Measurements from ENCODE around the gene MID1. TPM values are rescaled to one million over a fixed set of nuclear protein-coding genes. Genes with fewer than 3 reads are reported as not detected.

The MID1 gene
- total RNA-seq, 2 experiments from 2014 or later = 0.27 to 0.36 TPM

DNA sequence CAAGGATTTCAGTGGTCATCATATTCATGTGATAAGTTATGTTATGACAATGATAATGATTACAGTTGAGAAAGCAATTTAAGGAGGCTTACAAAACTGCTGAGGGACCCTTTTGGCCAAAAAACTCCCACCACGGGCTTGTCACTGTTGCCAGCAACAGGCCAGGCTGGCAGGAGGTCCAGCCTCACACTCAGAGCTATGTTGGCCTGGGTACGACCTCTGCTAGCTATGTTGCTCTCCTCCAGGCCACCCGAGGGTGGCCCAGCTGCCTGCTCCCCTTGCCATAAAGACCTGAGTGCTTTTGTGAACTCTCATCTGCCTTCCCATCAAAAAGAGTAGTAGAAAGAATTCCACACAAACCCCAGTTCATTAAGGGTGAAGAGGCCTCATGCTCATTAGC lies 52.0 kb downstream of the MID1 start:
- Mint-ChIP-seq H3K27ac (no peak overlapping the region), H3K4me1 (ENCODE audit: low read depth) (no peaks in the 10 kb centered on the region), H3K27me3 (no peaks in the 10 kb centered on the region), H3K4me3 (no peak overlapping the region), H3K9me3 (no peaks in the 10 kb centered on the region), H3K36me3 (no peaks in the 10 kb centered on the region)
- DNase-seq = no peak
- ChIA-PET POLR2A (no interaction called here), CTCF (no interaction called here)
- intact Hi-C loops (cut with micrococcal nuclease) = no loop called here

DNA sequence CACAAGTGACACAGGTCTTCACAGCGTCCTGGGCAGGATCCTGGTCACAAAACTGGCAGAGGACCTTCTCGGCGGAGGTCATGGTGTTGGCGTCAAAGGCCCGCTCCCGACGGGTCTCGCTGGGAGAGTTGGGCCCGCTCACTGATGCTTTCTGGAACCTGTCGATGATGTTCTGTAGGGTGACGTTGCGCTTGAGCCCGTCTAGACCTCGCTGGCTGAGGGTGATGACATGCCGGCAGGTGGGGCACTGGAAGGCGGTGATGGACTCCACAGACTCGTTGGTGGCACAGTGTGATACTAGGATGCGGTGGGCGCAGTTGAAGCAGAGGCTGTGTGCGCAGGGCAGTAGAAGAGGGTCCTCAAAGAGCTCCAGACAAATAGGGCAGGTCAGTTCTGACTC lies 53.2 kb downstream of the MID1 start:
- Mint-ChIP-seq H3K27me3 (no peaks in the 10 kb centered on the region), H3K9me3 (no peaks in the 10 kb centered on the region), H3K4me1 (ENCODE audit: low read depth) (no peaks in the 10 kb centered on the region), H3K36me3 (no peaks in the 10 kb centered on the region), H3K27ac (no peak overlapping the region), H3K4me3 (no peak overlapping the region)
- no peak for DNase-seq
- intact Hi-C loops (cut with micrococcal nuclease) = no loop called here
- POLR2A ChIA-PET = no interaction called here
- CTCF ChIA-PET = no interaction called here

DNA sequence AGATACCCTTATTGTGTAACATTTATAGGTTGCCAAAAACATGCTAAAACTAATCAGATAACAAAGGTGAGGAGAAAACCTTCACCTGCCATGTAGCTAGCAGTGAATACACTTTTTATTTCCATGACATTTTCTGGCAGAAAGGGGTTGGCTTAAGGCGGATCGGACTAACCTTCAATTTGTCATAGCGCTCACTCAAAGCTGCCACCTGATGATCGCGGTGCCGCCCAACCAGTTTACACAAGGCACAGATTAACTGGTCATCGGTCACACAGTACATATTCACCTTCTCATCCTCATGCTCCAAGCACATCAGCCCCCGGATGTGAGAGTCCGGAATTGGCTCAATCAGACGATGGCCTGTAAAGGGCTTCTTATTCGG lies 53.7 kb downstream of the MID1 start:
- H3K27ac Mint-ChIP-seq = no peak overlapping the region
- peaks cover 3% of the 10 kb centered on the region for H3K9me3 Mint-ChIP-seq
- no peaks in the 10 kb centered on the region for H3K27me3 Mint-ChIP-seq
- ChIA-PET POLR2A (no interaction called here), CTCF (no interaction called here)
- no peaks in the 10 kb centered on the region for H3K36me3 Mint-ChIP-seq
- no peaks in the 10 kb centered on the region for H3K4me1 Mint-ChIP-seq (ENCODE audit: low read depth)
- DNase-seq = no peak
- intact Hi-C loops (cut with micrococcal nuclease) = no loop called here
- H3K4me3 Mint-ChIP-seq = no peak overlapping the region

DNA sequence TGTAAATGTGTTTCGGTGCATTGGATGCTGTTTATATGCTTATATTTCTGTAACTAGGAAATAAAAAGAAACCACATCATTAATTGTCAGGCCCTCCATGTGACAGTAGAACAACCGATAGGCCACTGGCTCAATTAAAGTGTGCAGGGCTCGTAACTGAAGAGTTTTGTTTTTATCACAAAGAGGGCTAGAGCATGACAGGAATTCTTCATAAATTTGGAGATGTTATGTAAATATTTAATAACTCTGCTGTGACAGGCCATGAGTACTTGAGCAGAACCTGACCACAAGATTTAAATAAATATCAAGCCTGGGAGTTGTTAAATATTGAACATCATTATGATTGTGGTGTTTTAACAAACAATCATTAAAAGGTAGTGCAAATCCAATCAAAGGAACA lies 55.9 kb downstream of the MID1 start:
- Mint-ChIP-seq H3K9me3 (peaks cover 3% of the 10 kb centered on the region), H3K4me3 (no peak overlapping the region), H3K27me3 (no peaks in the 10 kb centered on the region), H3K36me3 (no peaks in the 10 kb centered on the region), H3K4me1 (ENCODE audit: low read depth) (no peaks in the 10 kb centered on the region), H3K27ac (no peak overlapping the region)
- ChIA-PET CTCF (no interaction called here), POLR2A (no interaction called here)
- no peak for DNase-seq
- intact Hi-C loops (cut with micrococcal nuclease) = no loop called here

DNA sequence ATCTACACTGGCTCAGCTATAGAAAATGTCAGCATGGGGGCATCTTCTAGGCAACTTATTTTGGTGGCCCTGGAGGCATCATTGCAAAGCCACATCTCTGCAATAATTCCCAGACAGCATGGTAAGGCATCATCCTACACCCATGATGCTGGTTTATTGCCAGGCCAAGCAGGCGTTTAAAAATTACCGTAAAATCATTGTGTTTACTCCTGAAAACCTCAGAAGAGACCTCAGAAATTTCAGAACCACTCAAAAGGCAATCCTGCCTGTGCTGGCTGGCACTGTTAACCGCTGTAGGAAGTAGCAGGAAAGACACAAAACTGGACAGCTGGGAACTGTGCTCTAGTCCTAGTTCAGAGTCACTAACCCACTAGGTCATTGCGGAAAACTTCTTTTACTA lies 63.2 kb downstream of the MID1 start:
- no peak for DNase-seq
- Mint-ChIP-seq H3K9me3 (peaks cover 3% of the 10 kb centered on the region), H3K27me3 (no peaks in the 10 kb centered on the region), H3K4me1 (ENCODE audit: low read depth) (no peaks in the 10 kb centered on the region), H3K27ac (no peak overlapping the region), H3K36me3 (no peaks in the 10 kb centered on the region), H3K4me3 (no peak overlapping the region)
- ChIA-PET CTCF (no interaction called here), POLR2A (no interaction called here)
- intact Hi-C loops (cut with micrococcal nuclease) = no loop called here

DNA sequence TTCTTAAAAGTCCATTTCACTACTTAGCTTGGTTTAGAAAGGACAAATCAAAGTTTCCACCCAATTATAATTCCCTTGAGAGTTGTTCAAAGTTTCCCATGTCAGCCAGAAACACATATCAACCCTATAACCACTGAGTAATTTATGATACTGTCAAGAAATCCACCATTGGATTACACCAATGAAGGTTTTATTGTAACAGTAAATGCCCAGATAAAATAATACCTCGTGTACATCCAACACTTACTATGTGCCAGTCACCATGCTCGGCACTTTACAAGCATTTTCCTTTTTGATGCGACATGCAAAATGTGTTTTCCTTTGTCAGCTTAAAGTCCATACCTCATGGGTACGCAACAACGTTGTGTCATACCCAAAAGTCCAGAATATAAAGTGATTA lies 64.0 kb downstream of the MID1 start:
- POLR2A ChIA-PET = no interaction called here

DNA sequence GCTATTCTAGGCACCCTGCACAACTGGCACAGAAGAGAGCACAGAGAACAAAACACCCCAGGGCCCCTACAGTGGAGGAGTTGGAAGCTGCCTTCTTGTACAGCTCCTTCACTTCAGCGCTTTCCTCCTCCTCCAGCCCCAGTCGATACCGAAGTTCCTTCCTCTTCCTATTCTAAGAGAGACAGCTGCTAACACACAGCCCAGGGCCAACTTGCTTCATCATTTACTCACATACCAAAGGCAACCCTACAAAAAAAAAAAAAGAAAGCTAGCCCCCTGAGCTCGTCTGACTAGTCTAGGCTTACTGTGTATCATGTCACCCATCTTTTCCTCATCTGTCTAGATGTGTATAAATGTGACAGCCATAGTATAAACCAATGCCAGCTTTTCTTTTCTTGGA lies 64.5 kb downstream of the MID1 start:
- ChIA-PET CTCF (no interaction called here), POLR2A (no interaction called here)
- intact Hi-C loops (cut with micrococcal nuclease) = no loop called here
- Mint-ChIP-seq H3K36me3 (no peaks in the 10 kb centered on the region), H3K4me3 (no peak overlapping the region), H3K27me3 (no peaks in the 10 kb centered on the region), H3K9me3 (no peaks in the 10 kb centered on the region), H3K4me1 (ENCODE audit: low read depth) (no peaks in the 10 kb centered on the region), H3K27ac (no peak overlapping the region)
- no peak for DNase-seq

More for the DNA sequence above, 64.0 kb downstream of the MID1 start:
- no peak for DNase-seq
- intact Hi-C loops (cut with micrococcal nuclease) = no loop called here
- CTCF ChIA-PET = no interaction called here
- Mint-ChIP-seq H3K4me1 (ENCODE audit: low read depth) (no peaks in the 10 kb centered on the region), H3K4me3 (no peak overlapping the region), H3K27ac (no peak overlapping the region), H3K27me3 (no peaks in the 10 kb centered on the region), H3K9me3 (no peaks in the 10 kb centered on the region), H3K36me3 (no peaks in the 10 kb centered on the region)

DNA sequence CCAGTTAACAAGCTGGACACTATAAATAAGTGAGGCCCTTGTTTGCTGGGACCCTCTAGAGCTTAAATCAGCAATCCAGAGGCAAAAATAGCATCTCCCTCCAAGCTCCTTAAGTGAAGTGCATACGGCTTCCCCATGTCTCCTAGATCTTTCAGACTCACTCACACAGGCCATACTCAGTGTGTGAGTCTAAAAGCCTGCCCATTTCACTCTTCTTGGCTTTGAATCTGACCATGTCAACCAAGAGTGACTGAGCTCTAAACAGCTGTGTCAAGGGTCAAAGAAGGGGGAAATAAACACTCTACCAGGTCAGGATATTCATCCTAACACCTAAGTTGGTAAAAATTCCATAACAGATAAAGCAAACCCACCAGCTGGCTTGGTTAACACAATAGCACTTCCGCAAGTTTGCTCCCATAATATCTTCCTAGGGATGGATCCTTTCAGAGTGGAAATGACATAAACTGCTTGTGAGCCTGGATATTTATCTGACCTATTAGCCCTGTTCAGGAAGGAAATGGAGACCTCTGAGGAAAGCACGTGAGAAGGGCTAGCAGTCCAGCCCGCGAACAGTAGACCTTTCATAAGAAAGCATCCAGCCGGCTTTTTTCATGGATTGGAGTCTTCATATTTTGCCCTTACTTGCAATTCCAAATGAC lies 65.6 kb downstream of the MID1 start:
- ChIA-PET CTCF (no interaction called here), POLR2A (no interaction called here)
- no peak overlapping the region for H3K27ac Mint-ChIP-seq
- H3K27me3 Mint-ChIP-seq = no peaks in the 10 kb centered on the region
- no peak for DNase-seq
- H3K36me3 Mint-ChIP-seq = no peaks in the 10 kb centered on the region
- no peaks in the 10 kb centered on the region for H3K9me3 Mint-ChIP-seq
- H3K4me3 Mint-ChIP-seq = no peak overlapping the region
- intact Hi-C loops (cut with micrococcal nuclease) = no loop called here
- no peaks in the 10 kb centered on the region for H3K4me1 Mint-ChIP-seq (ENCODE audit: low read depth)

DNA sequence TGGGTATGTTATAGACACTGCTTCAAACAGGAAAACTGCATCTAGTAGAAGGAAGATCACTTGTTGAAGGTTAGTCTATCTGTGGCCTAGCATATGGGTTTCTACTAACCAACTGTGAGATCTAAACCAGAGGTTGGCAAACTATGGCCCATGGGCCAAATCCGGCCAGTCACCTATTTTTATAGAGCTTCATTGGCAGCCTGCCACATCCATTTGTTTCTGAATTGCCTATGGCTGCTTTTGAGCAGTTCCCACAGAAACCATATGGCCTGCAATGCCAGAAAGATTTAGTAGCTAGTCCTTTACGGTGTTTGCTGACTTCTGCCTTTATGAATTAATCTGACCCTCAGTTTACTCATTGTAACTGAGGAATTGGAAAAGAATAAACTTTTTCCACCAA lies 71.1 kb downstream of the MID1 start:
- Mint-ChIP-seq H3K9me3 (no peaks in the 10 kb centered on the region), H3K27me3 (no peaks in the 10 kb centered on the region), H3K36me3 (no peaks in the 10 kb centered on the region), H3K4me1 (ENCODE audit: low read depth) (no peaks in the 10 kb centered on the region), H3K27ac (no peak overlapping the region), H3K4me3 (no peak overlapping the region)
- ChIA-PET CTCF (no interaction called here), POLR2A (no interaction called here)
- intact Hi-C loops (cut with micrococcal nuclease) = no loop called here
- no peak for DNase-seq

DNA sequence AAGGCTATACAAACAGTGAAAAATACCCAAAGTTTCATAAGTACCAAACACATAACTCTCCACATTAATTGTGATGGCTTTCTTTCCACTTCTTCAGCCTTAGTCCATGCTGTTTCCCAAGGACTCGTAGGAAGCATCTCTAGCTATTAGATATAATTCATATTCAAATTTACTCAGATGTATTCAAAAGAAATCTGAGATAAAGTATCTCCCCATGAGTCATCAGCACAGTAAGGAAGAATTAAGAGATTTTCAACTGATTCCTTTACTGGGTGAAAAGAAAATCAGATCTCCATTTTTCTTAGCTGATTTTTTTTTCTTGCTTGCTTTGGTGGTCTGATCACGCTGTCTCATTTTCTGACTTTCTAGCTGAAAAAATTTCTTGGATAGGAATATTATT lies 71.7 kb downstream of the MID1 start:
- no peaks in the 10 kb centered on the region for H3K27me3 Mint-ChIP-seq
- H3K4me3 Mint-ChIP-seq = no peak overlapping the region
- H3K27ac Mint-ChIP-seq = no peak overlapping the region
- H3K4me1 Mint-ChIP-seq (ENCODE audit: low read depth) = no peaks in the 10 kb centered on the region
- intact Hi-C loops (cut with micrococcal nuclease) = no loop called here
- no peak for DNase-seq
- no peaks in the 10 kb centered on the region for H3K9me3 Mint-ChIP-seq
- ChIA-PET POLR2A (no interaction called here), CTCF (no interaction called here)
- no peaks in the 10 kb centered on the region for H3K36me3 Mint-ChIP-seq

DNA sequence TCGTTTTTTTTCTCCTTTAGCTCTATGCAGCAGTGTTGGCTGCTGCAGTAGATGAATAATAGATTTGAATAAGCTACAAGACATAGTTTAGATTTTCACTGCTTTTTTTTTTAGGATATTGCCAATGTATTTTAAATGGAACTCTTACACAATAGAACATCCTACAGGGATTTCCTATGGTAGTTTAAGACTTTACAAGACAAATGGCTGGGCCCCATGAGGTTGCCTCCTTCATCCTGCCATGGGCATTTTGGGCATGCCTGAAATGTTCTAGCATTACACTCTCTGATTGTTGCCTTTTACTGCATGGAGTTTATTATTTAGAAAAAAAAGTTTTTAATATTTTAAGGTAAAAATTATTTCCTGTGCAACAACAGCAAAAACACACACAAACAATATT lies 74.5 kb downstream of the MID1 start:
- H3K27ac Mint-ChIP-seq = no peak overlapping the region
- ChIA-PET CTCF (no interaction called here), POLR2A (no interaction called here)
- H3K4me3 Mint-ChIP-seq = no peak overlapping the region
- no peaks in the 10 kb centered on the region for H3K9me3 Mint-ChIP-seq
- DNase-seq = no peak
- H3K36me3 Mint-ChIP-seq = no peaks in the 10 kb centered on the region
- intact Hi-C loops (cut with micrococcal nuclease) = no loop called here
- H3K27me3 Mint-ChIP-seq = no peaks in the 10 kb centered on the region
- H3K4me1 Mint-ChIP-seq (ENCODE audit: low read depth) = no peaks in the 10 kb centered on the region

DNA sequence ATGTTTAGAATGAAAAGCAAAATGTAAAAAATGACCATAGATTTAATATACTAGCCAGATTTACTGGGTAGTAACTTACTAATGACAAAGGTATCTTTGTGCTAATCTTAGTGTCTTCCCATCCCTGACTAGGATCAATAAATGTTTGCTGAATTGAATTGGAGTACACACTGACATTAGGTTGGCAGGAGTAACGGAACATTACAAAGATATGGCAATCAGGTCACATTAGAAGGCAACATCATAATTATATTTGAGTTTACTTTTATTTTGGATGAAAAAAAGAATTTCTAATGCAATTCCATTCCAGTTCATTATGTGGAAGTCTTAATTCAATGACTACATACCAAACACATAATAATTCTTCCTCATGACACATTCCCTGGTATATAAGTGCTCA lies 77.8 kb downstream of the MID1 start:
- ChIA-PET CTCF (no interaction called here), POLR2A (no interaction called here)
- Mint-ChIP-seq H3K27ac (no peak overlapping the region), H3K36me3 (no peaks in the 10 kb centered on the region), H3K4me1 (ENCODE audit: low read depth) (no peaks in the 10 kb centered on the region), H3K9me3 (no peaks in the 10 kb centered on the region), H3K4me3 (no peak overlapping the region), H3K27me3 (no peaks in the 10 kb centered on the region)
- DNase-seq = no peak
- intact Hi-C loops (cut with micrococcal nuclease) = no loop called here

DNA sequence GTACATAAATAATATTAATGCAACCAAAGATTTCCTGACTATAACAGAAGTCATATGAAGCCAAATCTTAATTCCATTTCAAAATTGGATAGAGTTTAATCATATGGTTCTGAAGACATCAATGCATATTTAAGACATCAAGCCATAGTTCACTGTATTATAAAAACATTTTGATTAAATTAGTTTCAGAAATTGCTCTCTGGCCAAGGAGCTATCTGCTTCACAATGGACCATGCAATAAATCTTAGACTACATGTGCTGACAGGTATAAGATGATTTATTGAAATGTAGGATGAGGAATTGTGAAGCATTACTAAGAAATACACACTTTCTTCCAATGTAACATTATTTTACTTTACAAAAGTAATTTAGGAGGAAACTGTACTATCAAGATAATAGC lies 81.6 kb downstream of the MID1 start:
- no peaks in the 10 kb centered on the region for H3K4me1 Mint-ChIP-seq (ENCODE audit: low read depth)
- DNase-seq = no peak
- intact Hi-C loops (cut with micrococcal nuclease) = no loop called here
- POLR2A ChIA-PET = no interaction called here
- no peak overlapping the region for H3K27ac Mint-ChIP-seq
- no peaks in the 10 kb centered on the region for H3K27me3 Mint-ChIP-seq
- no peaks in the 10 kb centered on the region for H3K36me3 Mint-ChIP-seq
- CTCF ChIA-PET = no interaction called here
- no peak overlapping the region for H3K4me3 Mint-ChIP-seq
- H3K9me3 Mint-ChIP-seq = no peaks in the 10 kb centered on the region

DNA sequence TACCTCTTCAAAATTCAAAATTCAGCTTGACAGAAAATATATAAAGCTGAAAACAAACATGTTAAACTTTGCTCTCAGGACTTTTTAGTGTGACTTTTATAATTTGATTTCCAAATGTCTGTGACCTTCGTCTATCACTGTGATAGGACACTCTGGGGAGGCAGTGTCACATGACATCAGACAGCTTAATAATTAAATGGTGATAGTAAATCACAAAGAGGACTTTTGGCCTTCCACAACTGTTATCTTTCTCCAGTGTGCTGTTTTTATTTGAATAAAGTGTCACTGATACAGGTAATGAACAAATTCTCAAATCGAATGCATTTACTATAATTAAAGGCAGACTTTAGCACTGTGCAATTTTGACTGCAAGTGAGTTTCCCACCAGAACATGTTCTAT lies 83.1 kb downstream of the MID1 start:
- H3K9me3 Mint-ChIP-seq = no peaks in the 10 kb centered on the region
- no peaks in the 10 kb centered on the region for H3K36me3 Mint-ChIP-seq
- ChIA-PET POLR2A (no interaction called here), CTCF (no interaction called here)
- H3K27me3 Mint-ChIP-seq = no peaks in the 10 kb centered on the region
- intact Hi-C loops (cut with micrococcal nuclease) = no loop called here
- no peak overlapping the region for H3K27ac Mint-ChIP-seq
- H3K4me3 Mint-ChIP-seq = no peak overlapping the region
- no peaks in the 10 kb centered on the region for H3K4me1 Mint-ChIP-seq (ENCODE audit: low read depth)
- no peak for DNase-seq

Measured in activated CD4-positive, alpha-beta memory T cell treated with anti-CD3 and anti-CD28 coated beads for 36 hours (primary cell).